Measurements from ENCODE around the gene SLC16A5. TPM values are rescaled to one million over a fixed set of nuclear protein-coding genes. Genes with fewer than 3 reads are reported as not detected.

SLC16A5 gene
- polyA plus RNA-seq, 1 donor (not counting 4 experiments of a cell fraction or from before 2014, with no cell fraction given), result 3.5 TPM

DNA sequence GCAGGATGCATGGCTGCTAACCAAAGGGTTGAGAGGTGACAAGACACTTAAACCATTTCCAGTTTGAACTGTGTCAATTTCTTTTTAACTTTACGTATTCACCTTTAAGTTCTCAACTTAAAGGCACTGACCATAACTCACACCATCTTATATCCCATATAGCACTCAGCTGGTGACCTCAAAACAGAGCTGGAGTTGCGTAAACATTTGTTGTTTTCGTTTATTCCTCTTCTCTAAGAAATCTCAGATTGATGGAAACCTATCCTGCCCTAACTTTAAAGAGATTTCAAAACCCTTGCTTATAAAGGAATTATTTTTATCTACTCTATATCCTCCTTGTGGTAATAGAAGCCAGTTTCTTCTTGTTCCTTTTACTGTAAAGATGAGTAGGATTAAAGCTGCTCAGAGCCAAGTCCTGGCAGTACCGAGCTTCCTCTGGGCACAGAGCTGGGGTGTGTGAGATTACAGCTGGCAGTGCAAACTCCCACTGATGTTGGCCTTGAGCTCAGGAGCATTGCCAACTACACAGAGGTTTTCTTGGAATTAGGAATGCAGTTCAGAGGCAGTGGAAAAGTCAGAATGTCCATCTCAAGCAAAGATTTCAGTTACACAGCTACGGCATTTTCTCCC is 39.4 kb upstream of the SLC16A5 start:
- Histone ChIP-seq H3K4me3 (ENCODE audit: control insufficient read depth in 2 of 3, extremely low read depth in 1 of 3, insufficient read depth in 2 of 3, low read depth in 1 of 3, low read length in 3 of 3) (peak overlapping the region; percentile 78 to 98 (median 82)), H3K79me2 (ENCODE audit: control insufficient read depth, insufficient read depth, low read length) (peaks cover 21% of the 10 kb centered on the region), H4K20me1 (ENCODE audit: control insufficient read depth, extremely low read depth, insufficient read depth, low read length) (no peaks in the 10 kb centered on the region), H3K4me1 (ENCODE audit: control insufficient read depth, extremely low read depth, insufficient read depth, low read length) (peaks cover 14% of the 10 kb centered on the region), H3K4me2 (ENCODE audit: control insufficient read depth, extremely low read depth, insufficient read depth, low read depth, low read length) (peak overlapping the region; percentile 87), H3K9me1 (ENCODE audit: control insufficient read depth, extremely low read depth, insufficient read depth, low read length) (no peaks in the 10 kb centered on the region), H3K9ac (ENCODE audit: control insufficient read depth, extremely low read depth, insufficient read depth, low read length) (peak overlapping the region; percentile 97), H3K27me3 (ENCODE audit: control insufficient read depth, extremely low read depth, insufficient read depth, low read length) (no peaks in the 10 kb centered on the region), H3K27ac (ENCODE audit: control insufficient read depth, insufficient read depth, low read length) (no peak overlapping the region), H3K36me3 (ENCODE audit: control insufficient read depth in 2 of 2, extremely low read depth in 1 of 2, insufficient read depth in 2 of 2, low read length in 2 of 2) (peaks cover 7 to 13% of the 10 kb centered on the region in 2 experiments), H3K9me3 (ENCODE audit: control insufficient read depth, low read depth, low read length) (no peaks in the 10 kb centered on the region), H2AFZ (ENCODE audit: control insufficient read depth, low read length) (no peak overlapping the region)
- no peak for TF ChIP-seq EZH2 (IDR thresholded peaks at IDR 0.05; ENCODE audit: low read length)
- TF ChIP-seq, protein P1, sequence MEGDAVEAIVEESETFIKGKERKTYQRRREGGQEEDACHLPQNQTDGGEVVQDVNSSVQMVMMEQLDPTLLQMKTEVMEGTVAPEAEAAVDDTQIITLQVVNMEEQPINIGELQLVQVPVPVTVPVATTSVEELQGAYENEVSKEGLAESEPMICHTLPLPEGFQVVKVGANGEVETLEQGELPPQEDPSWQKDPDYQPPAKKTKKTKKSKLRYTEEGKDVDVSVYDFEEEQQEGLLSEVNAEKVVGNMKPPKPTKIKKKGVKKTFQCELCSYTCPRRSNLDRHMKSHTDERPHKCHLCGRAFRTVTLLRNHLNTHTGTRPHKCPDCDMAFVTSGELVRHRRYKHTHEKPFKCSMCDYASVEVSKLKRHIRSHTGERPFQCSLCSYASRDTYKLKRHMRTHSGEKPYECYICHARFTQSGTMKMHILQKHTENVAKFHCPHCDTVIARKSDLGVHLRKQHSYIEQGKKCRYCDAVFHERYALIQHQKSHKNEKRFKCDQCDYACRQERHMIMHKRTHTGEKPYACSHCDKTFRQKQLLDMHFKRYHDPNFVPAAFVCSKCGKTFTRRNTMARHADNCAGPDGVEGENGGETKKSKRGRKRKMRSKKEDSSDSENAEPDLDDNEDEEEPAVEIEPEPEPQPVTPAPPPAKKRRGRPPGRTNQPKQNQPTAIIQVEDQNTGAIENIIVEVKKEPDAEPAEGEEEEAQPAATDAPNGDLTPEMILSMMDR (optimal IDR thresholded peaks at IDR 0.05 in 1 of 3, IDR thresholded peaks at IDR 0.05 in 1 of 3, conservative IDR thresholded peaks at IDR 0.05 in 1 of 3; ENCODE audit: extremely low read depth in 1 of 3, insufficient read depth in 2 of 3, low read length in 3 of 3), result no peak
- DNase-seq (ENCODE audit: low read depth, low spot score), result no peak
- dilution Hi-C loops (cut with MboI; ENCODE audit: extremely low pct_ligation_motif_present, low sequenced_read_pairs), result no loop called here
- FAIRE-seq, result no peak

DNA sequence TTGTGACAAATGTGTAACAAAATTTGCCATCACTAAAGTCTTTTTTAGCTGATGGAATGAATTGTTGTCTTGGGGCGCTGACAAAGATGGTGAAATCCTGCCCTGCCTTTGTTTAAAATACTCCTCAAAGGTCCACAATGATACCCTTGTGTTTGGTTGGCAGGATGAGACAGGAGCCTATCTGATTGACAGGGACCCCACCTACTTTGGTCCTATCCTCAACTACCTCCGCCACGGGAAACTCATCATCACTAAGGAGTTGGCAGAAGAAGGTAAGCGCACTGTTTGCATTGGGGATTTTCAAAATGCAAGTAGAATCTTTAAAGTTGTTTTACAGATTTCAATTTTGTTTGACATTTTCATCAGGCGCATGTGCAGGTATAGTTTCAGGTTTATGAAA is 38.7 kb upstream of the SLC16A5 start:
- Histone ChIP-seq H3K9me1 (ENCODE audit: control insufficient read depth, extremely low read depth, insufficient read depth, low read length) (no peaks in the 10 kb centered on the region), H3K27ac (ENCODE audit: control insufficient read depth, insufficient read depth, low read length) (no peak overlapping the region), H3K79me2 (ENCODE audit: control insufficient read depth, insufficient read depth, low read length) (peaks cover 18% of the 10 kb centered on the region), H3K4me2 (ENCODE audit: control insufficient read depth, extremely low read depth, insufficient read depth, low read depth, low read length) (peak overlapping the region; percentile 87), H3K9ac (ENCODE audit: control insufficient read depth, extremely low read depth, insufficient read depth, low read length) (no peak overlapping the region), H3K4me3 (ENCODE audit: control insufficient read depth in 2 of 3, extremely low read depth in 1 of 3, insufficient read depth in 2 of 3, low read depth in 1 of 3, low read length in 3 of 3) (no peak overlapping the region), H4K20me1 (ENCODE audit: control insufficient read depth, extremely low read depth, insufficient read depth, low read length) (no peaks in the 10 kb centered on the region), H3K9me3 (ENCODE audit: control insufficient read depth, low read depth, low read length) (no peaks in the 10 kb centered on the region), H2AFZ (ENCODE audit: control insufficient read depth, low read length) (no peak overlapping the region), H3K4me1 (ENCODE audit: control insufficient read depth, extremely low read depth, insufficient read depth, low read length) (peaks cover 14% of the 10 kb centered on the region), H3K27me3 (ENCODE audit: control insufficient read depth, extremely low read depth, insufficient read depth, low read length) (no peaks in the 10 kb centered on the region), H3K36me3 (ENCODE audit: control insufficient read depth in 2 of 2, extremely low read depth in 1 of 2, insufficient read depth in 2 of 2, low read length in 2 of 2) (peaks cover 10 to 18% of the 10 kb centered on the region in 2 experiments)
- dilution Hi-C loops (cut with MboI; ENCODE audit: extremely low pct_ligation_motif_present, low sequenced_read_pairs), result no loop called here
- no peak for TF ChIP-seq EZH2 (IDR thresholded peaks at IDR 0.05; ENCODE audit: low read length)
- TF ChIP-seq, protein P1 (optimal IDR thresholded peaks at IDR 0.05 in 1 of 3, IDR thresholded peaks at IDR 0.05 in 1 of 3, conservative IDR thresholded peaks at IDR 0.05 in 1 of 3; ENCODE audit: extremely low read depth in 1 of 3, insufficient read depth in 2 of 3, low read length in 3 of 3), result no peak
- no peak for DNase-seq (ENCODE audit: low read depth, low spot score)
- FAIRE-seq, result no peak
